Esophagus squamous epithelium (tissue), 4 donors: ENCODE data around the gene LTBP3.

Source experiments
- CTCF ChIP-seq, 6 experiments: fragments of 450-650 bp in 4 of 6; fragments of 200-600 bp in 2 of 6; sonication (generic) in 2 of 6; IDR thresholded peaks; one replicate each; pipeline ENCODE4 v1.5.1; 2016 to 2019; ENCODE audit warnings: antibody characterized with exemption in 6 of 6, mild to moderate bottlenecking in 4 of 6, moderate library complexity in 4 of 6
- POLR2A ChIP-seq, 4 donors: fragments of 450-650 bp; IDR thresholded peaks; one replicate each; pipeline ENCODE4 v1.6.1; 2017; ENCODE audit warnings: antibody characterized with exemption in 4 of 4, mild to moderate bottlenecking in 4 of 4, moderate library complexity in 3 of 4

- TF ChIP-seq CTCF (IDR thresholded peaks at IDR 0.05) = no peak
- no peak for TF ChIP-seq POLR2A (IDR thresholded peaks at IDR 0.05)
Observed at GRCh38 chr11:65563601-65564000, 5.4 kb upstream of the LTBP3 start.
